Measurements from ENCODE around the gene DNAJC6. TPM values are rescaled to one million over a fixed set of nuclear protein-coding genes. Genes with fewer than 3 reads are reported as not detected.

Gene DNAJC6
- total and polyA plus RNA-seq, 8 donors, result 0.46 to 4.3 (median 1.9) TPM

DNA sequence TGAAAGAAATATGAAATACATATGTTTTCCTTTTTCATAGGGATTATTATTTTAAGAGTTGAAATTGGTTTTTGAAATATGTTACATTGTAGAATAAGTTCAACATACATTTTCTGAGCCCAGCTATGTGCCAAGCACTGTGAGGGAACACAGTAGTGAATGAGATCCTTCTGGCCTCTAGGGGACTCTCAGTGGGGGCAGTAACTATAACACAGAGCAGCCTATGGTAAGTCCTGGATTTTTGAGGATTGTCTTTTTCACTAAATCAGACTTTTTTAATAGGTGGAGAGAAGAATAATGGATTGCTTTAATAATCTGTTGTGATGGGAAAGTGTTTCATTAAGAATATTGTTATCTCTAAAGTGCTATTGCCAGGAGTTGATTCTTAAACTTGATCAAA, 2.4 kb downstream of the DNAJC6 start:
- no peaks in the 10 kb centered on the region for H3K36me3 ChIP-seq
- ATAC-seq (no peak), DNase-seq (no peak), FAIRE-seq (no peak)
- no peak overlapping the region for H3K4me3 ChIP-seq
- intact Hi-C loops (cut with DNase I), result no loop called here
- H3K27ac ChIP-seq, result no peak overlapping the region
- H3K27me3 ChIP-seq, result no peaks in the 10 kb centered on the region
- no peak for TF ChIP-seq CTCF (IDR thresholded peaks at IDR 0.05)
- H3K9me3 ChIP-seq, result no peaks in the 10 kb centered on the region
- H3K4me1 ChIP-seq, result peaks cover 0 to 8% (median 0%) of the 10 kb centered on the region in 3 donors

- Histone ChIP-seq H3K9me3 (no peaks in the 10 kb centered on the region), H3K4me1 (no peaks in the 10 kb centered on the region), H3K4me3 (no peak overlapping the region), H3K27me3 (no peaks in the 10 kb centered on the region), H3K36me3 (no peaks in the 10 kb centered on the region), H3K27ac (no peak overlapping the region)
- ATAC-seq (no peak), DNase-seq (no peak), FAIRE-seq (no peak)
- TF ChIP-seq CTCF (IDR thresholded peaks at IDR 0.05), result no peak
- intact Hi-C loops (cut with DNase I), result no loop called here
- 85 to 87% methylated on average over 2 of the region's 2 CpGs for WGBS, 2 donors
Measured at GRCh38 chr1:65316233-65316632, 6.9 kb downstream of the DNAJC6 start.

- no peaks in the 10 kb centered on the region for H3K4me1 ChIP-seq
- DNase-seq (no peak), FAIRE-seq (no peak), ATAC-seq (no peak)
- no peak overlapping the region for H3K27ac ChIP-seq
- intact Hi-C loops (cut with DNase I), result no loop called here
- H3K27me3 ChIP-seq, result no peaks in the 10 kb centered on the region
- H3K36me3 ChIP-seq, result no peaks in the 10 kb centered on the region
- H3K9me3 ChIP-seq, result no peaks in the 10 kb centered on the region
- 84 to 86% methylated on average over 5 of the region's 5 CpGs for WGBS, 2 donors
- no peak for TF ChIP-seq CTCF (IDR thresholded peaks at IDR 0.05)
- H3K4me3 ChIP-seq, result no peak overlapping the region
Measured at GRCh38 chr1:65317866-65318653, 8.7 kb downstream of the DNAJC6 start.

GRCh38 chr1:65319141-65319540, 9.8 kb downstream of the DNAJC6 start:
- ATAC-seq (no peak), DNase-seq (no peak), FAIRE-seq (no peak)
- Histone ChIP-seq H3K27ac (no peak overlapping the region), H3K36me3 (no peaks in the 10 kb centered on the region), H3K4me1 (no peaks in the 10 kb centered on the region), H3K9me3 (no peaks in the 10 kb centered on the region), H3K27me3 (no peaks in the 10 kb centered on the region), H3K4me3 (no peak overlapping the region)
- intact Hi-C loops (cut with DNase I), result no loop called here
- 97 to 98% methylated on average over 3 of the region's 3 CpGs for WGBS, 2 donors
- TF ChIP-seq CTCF (IDR thresholded peaks at IDR 0.05), result no peak

DNA sequence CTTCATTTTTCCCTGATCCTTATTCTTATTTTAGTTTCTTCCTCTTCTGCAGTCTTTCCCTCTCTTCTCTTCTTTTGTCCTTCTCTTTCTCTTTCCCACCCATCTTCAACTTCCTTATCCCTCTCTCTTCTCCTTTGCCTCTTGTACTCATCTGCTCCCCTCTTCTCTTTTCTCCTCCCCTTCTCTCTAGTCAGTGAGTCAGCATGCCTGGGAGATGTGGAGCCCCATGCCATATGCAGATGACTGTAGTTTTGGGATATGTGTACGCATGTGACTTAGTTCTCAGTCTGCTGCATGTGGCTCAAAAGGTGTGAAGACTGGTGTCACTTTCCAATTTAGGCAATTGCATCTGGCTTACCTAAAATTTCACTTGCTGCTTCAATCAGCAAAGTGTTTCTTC, 10.4 kb downstream of the DNAJC6 start:
- no peak for ATAC-seq

More for the DNA sequence above, 10.4 kb downstream of the DNAJC6 start:
- no peak overlapping the region for H3K4me3 ChIP-seq
- H3K27ac ChIP-seq, result no peak overlapping the region
- no peaks in the 10 kb centered on the region for H3K36me3 ChIP-seq
- intact Hi-C loops (cut with DNase I), result no loop called here
- no peaks in the 10 kb centered on the region for H3K27me3 ChIP-seq
- TF ChIP-seq CTCF (IDR thresholded peaks at IDR 0.05), result no peak
- H3K4me1 ChIP-seq, result no peaks in the 10 kb centered on the region
- 91 to 97% methylated on average over 1 of the region's 1 CpG for WGBS, 2 donors
- DNase-seq (no peak), FAIRE-seq (no peak)
- no peaks in the 10 kb centered on the region for H3K9me3 ChIP-seq

Measured in pancreas (tissue), 10 donors.